ENCODE data around the gene DEFB128.

GRCh38 chr20:215796-216195, 26.3 kb upstream of the DEFB128 start:
- TF ChIP-seq EZH2 (IDR thresholded peaks at IDR 0.05) (no peak), CTCF (IDR thresholded peaks at IDR 0.05) (no peak), EZH2phosphoT487 (IDR thresholded peaks at IDR 0.05) (no peak)
